Measurements from ENCODE around the gene NIT1.

NIT1 gene, protein sequence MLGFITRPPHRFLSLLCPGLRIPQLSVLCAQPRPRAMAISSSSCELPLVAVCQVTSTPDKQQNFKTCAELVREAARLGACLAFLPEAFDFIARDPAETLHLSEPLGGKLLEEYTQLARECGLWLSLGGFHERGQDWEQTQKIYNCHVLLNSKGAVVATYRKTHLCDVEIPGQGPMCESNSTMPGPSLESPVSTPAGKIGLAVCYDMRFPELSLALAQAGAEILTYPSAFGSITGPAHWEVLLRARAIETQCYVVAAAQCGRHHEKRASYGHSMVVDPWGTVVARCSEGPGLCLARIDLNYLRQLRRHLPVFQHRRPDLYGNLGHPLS

DNA sequence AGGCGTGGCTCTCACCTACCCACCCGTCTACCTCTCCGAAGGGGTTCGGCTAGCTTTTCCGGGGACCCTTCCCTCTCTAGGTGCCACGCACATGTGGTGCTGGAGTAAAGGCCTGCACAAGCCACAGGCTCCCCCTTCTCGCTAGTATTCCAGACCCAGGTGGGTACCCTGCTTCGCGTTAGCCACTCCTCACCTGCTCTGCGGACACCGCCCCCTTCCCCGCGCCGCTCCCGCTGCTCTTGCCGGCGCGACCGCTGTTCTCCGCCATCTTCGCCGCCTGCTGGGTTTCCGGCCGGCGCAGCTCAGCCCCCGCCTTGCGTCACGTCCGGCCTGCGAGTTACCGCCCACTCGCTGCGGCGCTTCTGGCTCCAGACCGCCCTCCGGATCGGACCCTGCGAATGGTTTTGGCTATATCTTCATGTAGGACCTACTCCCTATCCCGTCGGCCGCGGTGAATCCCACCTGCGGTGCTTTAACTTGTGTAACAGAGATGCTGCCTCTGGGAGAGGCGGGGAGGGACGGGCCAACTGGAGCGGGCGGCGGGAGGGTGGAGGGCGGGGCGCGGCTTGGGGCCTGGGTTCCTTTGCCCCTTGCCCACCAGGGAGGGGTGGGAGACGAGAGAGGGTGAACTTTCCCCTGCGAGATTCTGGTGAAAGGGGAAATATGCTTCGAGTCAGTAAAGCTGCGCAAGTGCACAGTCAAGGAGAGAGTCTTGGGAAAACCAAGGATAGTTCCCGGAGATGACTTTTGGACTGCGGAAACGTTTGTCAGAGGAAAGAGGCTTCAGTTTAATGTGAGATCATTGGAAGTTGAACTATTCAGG is at the start of gene NIT1, which contains the start of gene PFDN2:
TSS of gene NIT1 (plus strand) at position 347 of the 823 bp plus-strand sequence. CDS start at position 419, 72 bp downstream.
TSS of gene PFDN2 (minus strand) at position 279 of the 823 bp plus-strand sequence. CDS start at position 268, 11 bp downstream.
- DNase-seq: peak; percentile 88

- DNase-seq: peak; percentile 94
These were observed 49.3 kb upstream of the NIT1 start for GRCh38 chr1:161068306-161069234.

DNA sequence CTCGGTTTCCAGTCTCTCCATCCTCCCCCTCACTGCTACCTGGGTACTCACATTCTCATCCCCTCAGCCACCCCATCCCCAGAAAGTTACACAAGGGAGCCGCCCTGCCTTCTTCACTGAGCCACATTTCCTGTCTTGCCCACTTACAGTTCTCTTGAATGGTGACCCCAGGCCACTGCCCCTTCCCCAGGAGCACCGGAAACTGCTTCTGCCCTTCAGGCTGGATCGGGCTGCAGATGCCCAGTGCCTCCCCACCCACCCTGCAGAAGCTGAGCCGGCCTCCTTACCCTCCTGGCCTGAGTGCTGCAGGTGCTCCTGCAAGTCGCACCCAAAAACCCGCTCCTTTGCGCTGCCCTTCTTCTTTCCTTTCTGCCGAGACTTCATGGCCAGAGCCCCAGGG is 48.7 kb upstream of the NIT1 start:
- no peak for DNase-seq

GRCh38 chr1:161069731-161070270 is 48.1 kb upstream of the NIT1 start, which contains the start of gene ARHGAP30:
TSS of gene ARHGAP30 (minus strand) at chr1:161069891. CDS start at chr1:161069624, 267 bp downstream.
- DNase-seq: peak; percentile 90

- no peak for DNase-seq
These were observed 47.1 kb upstream of the NIT1 start for GRCh38 chr1:161070761-161071160.

DNA sequence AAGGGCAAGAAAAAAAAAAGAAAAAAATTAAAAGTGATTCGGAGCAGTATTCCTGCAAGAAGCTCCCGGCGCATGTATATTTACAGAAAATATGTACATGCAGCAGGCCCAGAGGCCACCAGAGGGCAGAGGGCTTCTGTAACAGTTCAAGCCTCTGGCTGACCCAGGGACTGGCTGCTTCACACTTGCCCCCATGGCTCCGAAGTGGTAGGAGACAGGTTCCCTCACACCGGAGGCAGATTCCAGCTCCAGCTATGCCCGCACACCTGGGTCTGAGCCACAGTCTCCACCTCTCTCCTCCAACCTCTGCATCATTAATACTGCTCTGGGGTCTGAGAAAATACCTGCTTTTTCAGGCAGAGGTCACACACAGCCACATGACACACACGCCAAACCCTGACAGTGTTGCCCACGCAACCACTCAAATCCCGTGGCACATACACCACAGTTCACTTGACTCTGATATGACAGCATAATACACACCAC is 46.0 kb upstream of the NIT1 start:
- peak; percentile 82 for DNase-seq

GRCh38 chr1:161072751-161073449 is 45.0 kb upstream of the NIT1 start:
- DNase-seq: no peak

DNA sequence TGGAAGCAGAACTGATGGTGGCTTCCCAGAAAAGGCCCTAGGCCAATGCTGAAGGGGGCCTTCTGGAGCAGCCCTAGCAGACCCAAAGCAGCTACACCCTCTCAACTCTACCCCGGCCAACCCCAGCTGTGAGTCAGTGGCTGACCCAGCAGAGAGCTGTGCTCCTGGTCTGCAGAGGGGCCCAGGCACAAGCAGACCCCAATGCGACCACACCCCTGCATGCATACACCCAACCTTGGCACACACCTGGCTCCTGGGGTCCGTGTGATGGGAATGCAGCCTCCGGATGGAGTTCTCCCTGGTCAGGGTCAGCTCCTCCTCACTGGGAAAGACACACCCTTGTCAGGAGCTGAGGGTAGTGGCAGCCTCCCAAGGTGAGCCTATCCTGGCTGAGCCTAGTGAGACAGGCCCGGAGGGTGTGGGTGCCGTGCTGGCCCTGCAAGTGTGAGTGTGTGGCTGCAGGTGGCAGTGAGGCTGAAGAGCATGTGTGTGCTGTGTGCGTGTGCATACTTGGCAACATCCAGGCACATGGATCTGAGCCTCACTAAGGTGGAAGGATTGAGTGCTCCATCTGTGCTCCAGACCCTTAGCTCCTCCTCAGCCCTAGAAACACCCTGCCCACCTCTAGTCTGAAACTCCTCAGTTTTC is 44.3 kb upstream of the NIT1 start:
- no peak for DNase-seq

- no peak for DNase-seq
These were observed 43.1 kb upstream of the NIT1 start for GRCh38 chr1:161074676-161075368.

GRCh38 chr1:161076410-161076809 is 41.5 kb upstream of the NIT1 start:
- no peak for DNase-seq

GRCh38 chr1:161077426-161077825 is 40.5 kb upstream of the NIT1 start:
- no peak for DNase-seq

- no peak for DNase-seq
These were observed 38.3 kb upstream of the NIT1 start for GRCh38 chr1:161079436-161080110.

- DNase-seq: peak; percentile 76
These were observed 37.2 kb upstream of the NIT1 start for GRCh38 chr1:161080441-161081405.

DNA sequence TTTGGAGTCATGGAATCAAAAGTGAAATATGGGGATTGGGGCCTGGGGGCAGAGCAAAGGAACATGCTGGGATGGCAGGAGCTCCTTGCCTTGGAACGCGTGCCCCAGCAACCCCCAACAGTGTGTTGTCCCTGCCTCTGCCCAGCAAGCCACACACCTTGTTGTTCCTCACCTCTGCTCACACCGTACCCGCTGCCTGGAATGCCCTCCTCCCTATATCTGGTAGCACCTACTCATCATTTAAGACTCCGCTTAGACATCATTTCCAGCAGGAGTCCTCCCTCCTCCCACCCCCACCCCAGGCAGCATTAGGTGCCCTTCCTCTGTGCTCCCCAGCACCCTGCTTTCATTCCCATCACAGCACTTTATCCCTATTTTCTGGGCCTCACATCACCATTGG is 36.4 kb upstream of the NIT1 start:
- no peak for DNase-seq

DNA sequence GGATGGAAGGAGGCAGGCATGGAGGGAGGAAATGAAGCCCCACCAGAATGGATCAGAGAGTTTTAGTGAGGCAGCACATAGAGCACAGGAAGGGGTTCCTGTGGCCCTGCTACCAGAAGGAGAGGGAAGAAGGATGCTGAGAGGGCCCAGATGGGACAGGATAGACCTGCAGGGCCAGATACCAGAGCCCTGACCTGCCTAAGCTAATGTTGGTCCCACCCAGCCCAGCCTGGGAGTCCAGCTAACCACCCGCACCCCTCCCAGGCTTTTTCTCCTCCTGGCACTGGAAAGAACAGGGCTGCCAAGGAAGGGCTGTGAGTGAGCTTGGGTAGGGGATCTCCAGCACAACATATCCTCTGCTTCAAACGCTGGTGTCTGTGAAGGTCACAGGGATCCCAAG is 35.4 kb upstream of the NIT1 start:
- no peak for DNase-seq

DNA sequence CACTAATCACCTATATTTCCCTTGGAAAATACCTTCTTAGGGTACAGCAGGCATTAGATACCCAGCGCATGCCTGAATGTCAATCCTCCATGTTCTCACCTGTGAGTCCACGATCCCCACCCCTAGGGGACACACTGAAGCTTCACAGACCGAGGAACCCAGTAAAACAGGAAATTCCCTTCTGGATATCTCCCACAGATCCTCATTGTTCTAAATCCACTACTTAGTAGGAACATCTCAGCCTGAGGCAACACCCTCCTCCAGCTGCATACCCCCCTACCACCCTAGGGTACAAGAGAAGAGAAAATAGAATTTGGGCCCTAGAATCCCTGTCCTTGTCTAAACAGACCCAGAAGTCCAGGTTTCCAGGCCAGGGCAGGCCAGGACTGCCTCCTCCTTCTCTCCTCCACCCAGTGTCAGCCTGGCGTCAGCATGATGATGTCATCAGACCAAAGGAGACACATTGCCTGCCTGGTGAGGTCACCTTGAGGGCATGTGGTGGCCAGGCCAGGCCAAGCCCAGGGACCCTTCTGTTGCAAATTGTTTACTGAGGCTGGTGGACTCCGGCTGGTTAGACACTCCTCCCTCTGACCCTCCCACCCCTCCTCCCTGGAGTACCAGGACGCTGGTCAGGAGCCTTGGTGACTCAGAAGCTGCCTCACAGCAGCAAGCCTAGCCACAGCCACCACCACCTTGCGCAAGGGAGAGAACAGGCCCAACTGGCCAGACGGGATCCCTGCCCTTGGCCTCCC is 34.7 kb upstream of the NIT1 start:
- DNase-seq: peak; percentile 98

DNA sequence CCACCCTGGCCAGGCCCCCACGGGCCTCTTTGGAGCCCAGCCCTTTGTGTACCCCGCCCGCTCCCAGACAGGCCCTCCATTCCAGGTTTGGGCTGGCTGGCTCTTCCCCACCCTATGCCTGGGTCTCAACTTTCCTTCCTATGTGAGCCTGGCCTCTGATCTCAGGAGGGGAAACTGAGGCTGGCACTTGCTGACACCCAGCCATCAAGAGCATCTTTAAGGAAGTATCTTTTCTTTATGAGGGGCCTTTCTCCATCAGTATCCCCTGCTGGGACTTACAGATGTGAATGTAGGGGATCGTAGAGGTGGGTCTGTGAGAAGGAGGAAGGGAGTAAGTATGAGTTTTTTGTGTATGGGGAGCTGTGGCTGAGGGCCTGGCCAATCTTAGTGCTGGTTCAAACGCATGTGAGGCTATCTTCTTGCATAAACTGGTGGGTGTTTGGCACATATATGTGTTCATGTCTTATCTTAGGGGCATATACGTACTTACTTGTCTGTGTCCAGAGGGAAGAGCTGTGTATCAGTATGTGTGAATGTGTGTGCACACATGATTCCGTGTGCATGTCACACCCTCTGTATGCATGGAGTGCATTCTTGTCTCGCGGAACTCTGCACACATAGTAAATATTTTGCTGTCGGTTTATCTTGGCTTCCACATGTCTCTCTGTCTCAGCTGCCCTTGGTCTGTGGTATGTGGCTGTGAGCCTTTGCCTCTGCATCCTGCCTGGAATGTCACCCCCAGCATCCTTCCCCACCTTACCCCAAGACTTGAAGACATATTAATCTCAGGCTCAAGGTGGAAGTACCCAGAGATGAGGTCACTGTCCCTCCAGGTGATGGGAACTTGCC is 33.9 kb upstream of the NIT1 start:
- no peak for DNase-seq
